Liver (tissue), 2 donors: Measurements from ENCODE around the gene ADGRA1.

Source experiments
- ATF3 ChIP-seq: IDR thresholded peaks from 2 replicates; pipeline ENCODE4 v1.6.1; 2016; ENCODE audit warnings: antibody characterized with exemption
- MAX ChIP-seq: IDR thresholded peaks from 2 replicates; pipeline ENCODE4 v1.6.1; 2016; ENCODE audit warnings: antibody characterized with exemption
- donor health status: healthy.

- TF ChIP-seq MAX: no peak
- no peak for TF ChIP-seq ATF3
These were observed 39.8 kb downstream of the ADGRA1 start for GRCh38 chr10:133127291-133128125.
